Endothelial cell (in vitro differentiated cells): Measurements from ENCODE around the gene CYP27B1. TPM values are rescaled to one million over a fixed set of nuclear protein-coding genes. Genes with fewer than 3 reads are reported as not detected.

Source experiments
- DNase-seq: peaks from one replicate; pipeline ENCODE4 v3.0.0; 2021; ENCODE audit warnings: low spot score
- H3K27ac Mint-ChIP-seq: one replicate; pipeline ENCODE4 v1.8.0; 2021; ENCODE audit warnings: mixed read lengths, inconsistent platforms; ENCODE audit not compliant: unreplicated experiment
- H3K27me3 Mint-ChIP-seq: one replicate; pipeline ENCODE4 v1.8.0; 2021; ENCODE audit warnings: mild to moderate bottlenecking, moderate library complexity, mixed read lengths, inconsistent platforms; ENCODE audit not compliant: unreplicated experiment
- H3K36me3 Mint-ChIP-seq: one replicate; pipeline ENCODE4 v1.8.0; 2021; ENCODE audit warnings: mild to moderate bottlenecking, low read depth, mixed read lengths, inconsistent platforms; ENCODE audit not compliant: unreplicated experiment
- H3K4me1 Mint-ChIP-seq: one replicate; pipeline ENCODE4 v1.8.0; 2021; ENCODE audit warnings: mild to moderate bottlenecking, mixed read lengths, inconsistent platforms; ENCODE audit not compliant: unreplicated experiment
- H3K4me3 Mint-ChIP-seq: one replicate; pipeline ENCODE4 v1.8.0; 2021; ENCODE audit warnings: mild to moderate bottlenecking, mixed read lengths, inconsistent platforms; ENCODE audit not compliant: unreplicated experiment
- H3K9me3 Mint-ChIP-seq: one replicate; pipeline ENCODE4 v1.8.0; 2021; ENCODE audit warnings: mixed read lengths, inconsistent platforms; ENCODE audit not compliant: unreplicated experiment
- CTCF ChIP-seq: fragments of 200-600 bp; sonication (generic); IDR thresholded peaks from one replicate; pipeline ENCODE4 v1.5.0; 2021; ENCODE audit warnings: antibody characterized with exemption; ENCODE audit not compliant: unreplicated experiment
- total RNA-seq: library from RNA; stranded (reverse); fragmentation: NEBNext Ultra II Directional; extraction: Animal tissue kit (Norgen Biotek cat#: 25700); gene quantifications from one replicate; pipeline ENCODE4 v1.2.1, GENCODE V29; 2021; ENCODE audit not compliant: unreplicated experiment

Gene CYP27B1
- total RNA-seq, 1 donor from 2014 or later = 1.4 TPM

- Mint-ChIP-seq H3K27ac (no peak overlapping the region), H3K27me3 (peaks cover 30% of the 10 kb centered on the region), H3K4me1 (peaks cover 19% of the 10 kb centered on the region), H3K36me3 (peaks cover 13% of the 10 kb centered on the region), H3K9me3 (no peaks in the 10 kb centered on the region), H3K4me3 (peak overlapping the region; percentile 13)
- DNase-seq = no peak
- TF ChIP-seq CTCF = peak; percentile 30
These were observed 7.4 kb downstream of the CYP27B1 start for GRCh38 chr12:57759360-57759980.

- Mint-ChIP-seq H3K4me3 (no peak overlapping the region), H3K27ac (no peak overlapping the region), H3K9me3 (no peaks in the 10 kb centered on the region), H3K27me3 (peaks cover 30% of the 10 kb centered on the region), H3K4me1 (peaks cover 18% of the 10 kb centered on the region), H3K36me3 (peaks cover 15% of the 10 kb centered on the region)
- DNase-seq = no peak
- no peak for TF ChIP-seq CTCF
These were observed 8.1 kb downstream of the CYP27B1 start for GRCh38 chr12:57758552-57759359.

- TF ChIP-seq CTCF = no peak
- Mint-ChIP-seq H3K36me3 (peaks cover 18% of the 10 kb centered on the region), H3K27me3 (peaks cover 26% of the 10 kb centered on the region), H3K4me1 (peaks cover 22% of the 10 kb centered on the region), H3K27ac (no peak overlapping the region), H3K4me3 (no peak overlapping the region), H3K9me3 (no peaks in the 10 kb centered on the region)
- DNase-seq = no peak
These were observed 9.1 kb downstream of the CYP27B1 start for GRCh38 chr12:57757771-57758170.

- Mint-ChIP-seq H3K4me3 (peak overlapping the region; percentile 81), H3K27ac (no peak overlapping the region), H3K36me3 (peaks cover 19% of the 10 kb centered on the region), H3K9me3 (no peaks in the 10 kb centered on the region), H3K27me3 (peaks cover 29% of the 10 kb centered on the region), H3K4me1 (peaks cover 26% of the 10 kb centered on the region)
- peak; percentile 79 for DNase-seq
- peak; percentile 57 for TF ChIP-seq CTCF
These were observed 10.2 kb downstream of the CYP27B1 start for GRCh38 chr12:57756406-57757341.
